Kidney glomerular epithelial cell (primary cell): ENCODE measurements around the gene KIR2DL3.
"Not testable (repeated sequence)": the region's sequence is repeated elsewhere in the genome, so short reads cannot be mapped to it uniquely, and the experiment has no call there.

ENCODE experiments used
- DNase-seq: peaks from one replicate; lab custom pipeline; 2025; lab: John Stamatoyannopoulos, UW

Gene KIR2DL3

GRCh38 chr19:54738306-54738705 lies at the start of gene KIR2DL3:
KIR2DL3 (plus strand) TSS chr19:54738513; CDS start chr19:54738546, 33 bp downstream.
- DNase-seq: not testable (repeated sequence)

GRCh38 chr19:54691582-54692297 lies 46.6 kb upstream of the KIR2DL3 start:
- DNase-seq: no peak

- no peak for DNase-seq
These were observed 46.1 kb upstream of the KIR2DL3 start for GRCh38 chr19:54692298-54692615.

GRCh38 chr19:54694648-54695047 lies 43.7 kb upstream of the KIR2DL3 start:
- no peak for DNase-seq

- no peak for DNase-seq
These were observed 42.2 kb upstream of the KIR2DL3 start for GRCh38 chr19:54696117-54696548.

- no peak for DNase-seq
These were observed 41.5 kb upstream of the KIR2DL3 start for GRCh38 chr19:54696766-54697165.

- not testable (repeated sequence) for DNase-seq
These were observed 40.6 kb upstream of the KIR2DL3 start for GRCh38 chr19:54697716-54698115.

GRCh38 chr19:54704928-54705327 lies 33.4 kb upstream of the KIR2DL3 start:
- no peak for DNase-seq

GRCh38 chr19:54707962-54708361 lies 30.4 kb upstream of the KIR2DL3 start:
- DNase-seq: no peak

GRCh38 chr19:54708781-54709180 lies 29.5 kb upstream of the KIR2DL3 start:
- no peak for DNase-seq

- DNase-seq: no peak
These were observed 28.9 kb upstream of the KIR2DL3 start for GRCh38 chr19:54709212-54709948.

GRCh38 chr19:54709956-54710355 lies 28.4 kb upstream of the KIR2DL3 start:
- DNase-seq: not testable (repeated sequence)

GRCh38 chr19:54724142-54724541 lies 14.2 kb upstream of the KIR2DL3 start, which contains the start of gene KIR3DL3:
KIR3DL3 (plus strand) TSS chr19:54724442; CDS start chr19:54724497, 55 bp downstream.
- DNase-seq: no peak

GRCh38 chr19:54724644-54725043 lies 13.7 kb upstream of the KIR2DL3 start:
- no peak for DNase-seq

GRCh38 chr19:54725321-54725720 lies 13.0 kb upstream of the KIR2DL3 start:
- no peak for DNase-seq

GRCh38 chr19:54727562-54727961 lies 10.8 kb upstream of the KIR2DL3 start:
- DNase-seq: no peak

GRCh38 chr19:54728167-54728566 lies 10.1 kb upstream of the KIR2DL3 start:
- DNase-seq: no peak

- DNase-seq: no peak
These were observed 8.7 kb upstream of the KIR2DL3 start for GRCh38 chr19:54729416-54730188.

GRCh38 chr19:54731191-54731590 lies 7.1 kb upstream of the KIR2DL3 start:
- DNase-seq: no peak

- no peak for DNase-seq
These were observed 402 bp downstream of the KIR2DL3 start for GRCh38 chr19:54738715-54739114.

- DNase-seq: no peak
These were observed 1.5 kb downstream of the KIR2DL3 start for GRCh38 chr19:54739587-54740497.

GRCh38 chr19:54741950-54742349 lies 3.6 kb downstream of the KIR2DL3 start:
- not testable (repeated sequence) for DNase-seq
